Measurements from ENCODE around the gene ADD2. TPM values are rescaled to one million over a fixed set of nuclear protein-coding genes. Genes with fewer than 3 reads are reported as not detected.

ADD2 gene
- total RNA-seq, 1 experiment from 2014 or later = 0.61 TPM

GRCh38 chr2:70710038-70710690, 57.8 kb downstream of the ADD2 start:
- in situ Hi-C loops (cut with HindIII; ENCODE audit: low sequenced_read_pairs) = no loop called here

GRCh38 chr2:70709275-70710037, 58.5 kb downstream of the ADD2 start:
- DNase-seq (ENCODE audit: low spot score) = no peak

More at GRCh38 chr2:70710038-70710690, 57.8 kb downstream of the ADD2 start:
- no peak for DNase-seq (ENCODE audit: low spot score)

GRCh38 chr2:70708376-70709199, 59.4 kb downstream of the ADD2 start:
- no peak for DNase-seq (ENCODE audit: low spot score)
- in situ Hi-C loops (cut with HindIII; ENCODE audit: low sequenced_read_pairs) = no loop called here

More at GRCh38 chr2:70709275-70710037, 58.5 kb downstream of the ADD2 start:
- in situ Hi-C loops (cut with HindIII; ENCODE audit: low sequenced_read_pairs) = no loop called here

- no peak for DNase-seq (ENCODE audit: low spot score)
- in situ Hi-C loops (cut with HindIII; ENCODE audit: low sequenced_read_pairs) = no loop called here
Observed at GRCh38 chr2:70707706-70708105, 60.3 kb downstream of the ADD2 start.

GRCh38 chr2:70706026-70706795, 61.8 kb downstream of the ADD2 start:
- DNase-seq (ENCODE audit: low spot score) = no peak
- in situ Hi-C loops (cut with HindIII; ENCODE audit: low sequenced_read_pairs) = no loop called here

- in situ Hi-C loops (cut with HindIII; ENCODE audit: low sequenced_read_pairs) = no loop called here
- DNase-seq (ENCODE audit: low spot score) = no peak
Observed at GRCh38 chr2:70705160-70705850, 62.7 kb downstream of the ADD2 start.

- no peak for DNase-seq (ENCODE audit: low spot score)
- in situ Hi-C loops (cut with HindIII; ENCODE audit: low sequenced_read_pairs) = no loop called here
Observed at GRCh38 chr2:70703900-70704549, 64.0 kb downstream of the ADD2 start.

- in situ Hi-C loops (cut with HindIII; ENCODE audit: low sequenced_read_pairs) = no loop called here
- no peak for DNase-seq (ENCODE audit: low spot score)
Observed at GRCh38 chr2:70702711-70703395, 65.1 kb downstream of the ADD2 start.

GRCh38 chr2:70698847-70699246, 69.2 kb downstream of the ADD2 start:
- DNase-seq (ENCODE audit: low spot score) = no peak
- in situ Hi-C loops (cut with HindIII; ENCODE audit: low sequenced_read_pairs) = no loop called here

- no peak for DNase-seq (ENCODE audit: low spot score)
- in situ Hi-C loops (cut with HindIII; ENCODE audit: low sequenced_read_pairs) = no loop called here
Observed at GRCh38 chr2:70697603-70698383, 70.2 kb downstream of the ADD2 start.

- in situ Hi-C loops (cut with HindIII; ENCODE audit: low sequenced_read_pairs) = no loop called here
- DNase-seq (ENCODE audit: low spot score) = no peak
Observed at GRCh38 chr2:70696142-70696541, 71.9 kb downstream of the ADD2 start.

- in situ Hi-C loops (cut with HindIII; ENCODE audit: low sequenced_read_pairs) = no loop called here
- DNase-seq (ENCODE audit: low spot score) = no peak
Observed at GRCh38 chr2:70692256-70692655, 75.7 kb downstream of the ADD2 start.

- in situ Hi-C loops (cut with HindIII; ENCODE audit: low sequenced_read_pairs) = no loop called here
- DNase-seq (ENCODE audit: low spot score) = no peak
Observed at GRCh38 chr2:70691497-70692140, 76.4 kb downstream of the ADD2 start.

- in situ Hi-C loops (cut with HindIII; ENCODE audit: low sequenced_read_pairs) = no loop called here
- no peak for DNase-seq (ENCODE audit: low spot score)
Observed at GRCh38 chr2:70690846-70691245, 77.2 kb downstream of the ADD2 start.

GRCh38 chr2:70688427-70688826, 79.6 kb downstream of the ADD2 start:
- no peak for DNase-seq (ENCODE audit: low spot score)
- in situ Hi-C loops (cut with HindIII; ENCODE audit: low sequenced_read_pairs) = no loop called here

- DNase-seq (ENCODE audit: low spot score) = no peak
- in situ Hi-C loops (cut with HindIII; ENCODE audit: low sequenced_read_pairs) = no loop called here
Observed at GRCh38 chr2:70687461-70687795, 80.6 kb downstream of the ADD2 start.
